ENCODE measurements around the gene SPIRE2. TPM values are rescaled to one million over a fixed set of nuclear protein-coding genes. Genes with fewer than 3 reads are reported as not detected.

The SPIRE2 gene
- total and polyA plus RNA-seq, 9 of the 15 experiments (the other 6 are each of a cell fraction or from before 2014, with no cell fraction given) = 0.70 to 7.5 (median 4.6) TPM

- H3K4me3 ChIP-seq = no peak overlapping the region
- intact Hi-C loops (cut with micrococcal nuclease) = no loop called here
- no peaks in the 10 kb centered on the region for H4K20me1 ChIP-seq (replicated peaks; ENCODE audit: control insufficient read depth, insufficient read depth, low read length)
- no peaks in the 10 kb centered on the region for H3K9me1 ChIP-seq (ENCODE audit: control insufficient read depth, insufficient read depth, low read length)
- no peak overlapping the region for H3K27ac ChIP-seq (ENCODE audit: extremely low read depth, low read depth, low read length)
- H3K27me3 ChIP-seq (ENCODE audit: control insufficient read depth in 2 of 2, insufficient read depth in 2 of 2, low read length in 2 of 2) = no peaks in the 10 kb centered on the region
- DNase-seq (ENCODE audit: extremely low read depth in 1 of 4, low spot score in 3 of 4) (no peak), ATAC-seq (no peak), FAIRE-seq (no peak)
- H3K4me1 ChIP-seq (replicated peaks in 1 of 2; ENCODE audit: control insufficient read depth in 2 of 2, insufficient read depth in 2 of 2, low read length in 2 of 2) = peaks cover 0 to 9% of the 10 kb centered on the region in 2 experiments; a peak in 1 of 5 replicates
- no TSS peak for BruUV-seq (replicated peaks)
- no peaks in the 10 kb centered on the region for H3K79me2 ChIP-seq (ENCODE audit: control insufficient read depth, insufficient read depth, low read length)
- in situ Hi-C loops (cut with MboI) = no loop called here
- TF ChIP-seq TAF9B (IDR thresholded peaks at IDR 0.05; ENCODE audit: partially characterized antibody) (no peak), NFE2 (IDR thresholded peaks at IDR 0.05; ENCODE audit: low read depth) (no peak), BDP1 (IDR thresholded peaks at IDR 0.05; ENCODE audit: insufficient read depth, insufficient read length) (no peak), MED1 (CRISPR knock-in tag; IDR thresholded peaks at IDR 0.05; ENCODE audit: borderline replicate concordance) (no peak), MTA2 (IDR thresholded peaks at IDR 0.05; ENCODE audit: low read depth) (no peak), ZNF778 (CRISPR knock-in tag; IDR thresholded peaks at IDR 0.05) (no peak), NEUROD1 (IDR thresholded peaks at IDR 0.05; ENCODE audit: borderline replicate concordance, low read depth, low read length, partially characterized antibody) (no peak), ILF3 (IDR thresholded peaks at IDR 0.05; ENCODE audit: borderline replicate concordance) (no peak)
- H3K4me2 ChIP-seq (ENCODE audit: insufficient read depth, low read length) = no peak overlapping the region
- H2AFZ ChIP-seq (ENCODE audit: low read depth, low read length) = no peak overlapping the region
- ChIA-PET CTCF (ENCODE audit: low intra/inter-chr PET ratio) (no interaction called here), POLR2A (interaction anchor here (0.6 to 1.6 kb wide), 3 partner anchors 10 to 57 kb away, joined by 3 to 5 read pairs (median 5); no protein-coding TSS in a partner anchor)
- no peak overlapping the region for H3K9ac ChIP-seq (ENCODE audit: insufficient read depth in 1 of 2, low read depth in 2 of 2, low read length in 2 of 2)
- H3K36me3 ChIP-seq (ENCODE audit: control insufficient read depth, insufficient read depth, low read length) = peaks cover 88% of the 10 kb centered on the region; the same call in 2 of the 3 replicates
- no peaks in the 10 kb centered on the region for H3K9me3 ChIP-seq (replicated peaks; ENCODE audit: control insufficient read depth, insufficient read depth, low read depth, low read length)
- WGBS (ENCODE audit: insufficient coverage, low coverage, missing lambda C conversion rate) = 98% methylated on average over 8 of the region's 9 CpGs
These were observed 64.4 kb downstream of the SPIRE2 start for GRCh38 chr16:89892635-89893034.

All from K562 (cell line).